ENCODE measurements around the gene NR2F1-AS1.
"Not testable (repeated sequence)": the region's sequence is repeated elsewhere in the genome, so short reads cannot be mapped to it uniquely, and the experiment has no call there.

NR2F1-AS1 gene

GRCh38 chr5:93423300-93423699 is 157.7 kb downstream of the NR2F1-AS1 start:
- no peak for DNase-seq

GRCh38 chr5:93422652-93423280 is 158.3 kb downstream of the NR2F1-AS1 start:
- DNase-seq = no peak

GRCh38 chr5:93421987-93422401 is 159.0 kb downstream of the NR2F1-AS1 start:
- no peak for DNase-seq

GRCh38 chr5:93421468-93421867 is 159.6 kb downstream of the NR2F1-AS1 start:
- DNase-seq = no peak

- DNase-seq = no peak
These were observed 163.5 kb downstream of the NR2F1-AS1 start for GRCh38 chr5:93417490-93417889.

- DNase-seq = no peak
These were observed 165.2 kb downstream of the NR2F1-AS1 start for GRCh38 chr5:93415819-93416218.

- no peak for DNase-seq
These were observed 169.3 kb downstream of the NR2F1-AS1 start for GRCh38 chr5:93411716-93412115.

GRCh38 chr5:93409691-93410090 is 171.3 kb downstream of the NR2F1-AS1 start:
- DNase-seq = no peak

GRCh38 chr5:93407454-93407853 is 173.6 kb downstream of the NR2F1-AS1 start:
- no peak for DNase-seq

GRCh38 chr5:93406971-93407401 is 174.0 kb downstream of the NR2F1-AS1 start:
- DNase-seq = no peak

- no peak for DNase-seq
These were observed 176.8 kb downstream of the NR2F1-AS1 start for GRCh38 chr5:93404246-93404645.

- DNase-seq = no peak
These were observed 177.7 kb downstream of the NR2F1-AS1 start for GRCh38 chr5:93403141-93403928.

- no peak for DNase-seq
These were observed 178.6 kb downstream of the NR2F1-AS1 start for GRCh38 chr5:93402451-93402850.

GRCh38 chr5:93401634-93402213 is 179.3 kb downstream of the NR2F1-AS1 start:
- no peak for DNase-seq

GRCh38 chr5:93399675-93400074 is 181.3 kb downstream of the NR2F1-AS1 start:
- DNase-seq = no peak

GRCh38 chr5:93395971-93396379 is 185.0 kb downstream of the NR2F1-AS1 start:
- DNase-seq = no peak

- DNase-seq = no peak
These were observed 186.0 kb downstream of the NR2F1-AS1 start for GRCh38 chr5:93395010-93395409.

- DNase-seq = no peak
These were observed 186.7 kb downstream of the NR2F1-AS1 start for GRCh38 chr5:93394301-93394700.

- not testable (repeated sequence) for DNase-seq
These were observed 189.8 kb downstream of the NR2F1-AS1 start for GRCh38 chr5:93391169-93391568.

GRCh38 chr5:93385655-93386054 is 195.4 kb downstream of the NR2F1-AS1 start:
- no peak for DNase-seq

GRCh38 chr5:93384995-93385394 is 196.0 kb downstream of the NR2F1-AS1 start:
- DNase-seq = no peak

GRCh38 chr5:93384026-93384425 is 197.0 kb downstream of the NR2F1-AS1 start:
- DNase-seq = no peak

- DNase-seq = no peak
These were observed 198.7 kb downstream of the NR2F1-AS1 start for GRCh38 chr5:93382188-93382825.

- DNase-seq = no peak
These were observed 200.0 kb downstream of the NR2F1-AS1 start for GRCh38 chr5:93381057-93381456.
